Brain microvascular endothelial cell (primary cell): ENCODE results near the gene DDAH1.
"Not testable (repeated sequence)": the region's sequence is repeated elsewhere in the genome, so short reads cannot be mapped to it uniquely, and the experiment has no call there.

ENCODE experiments used
- DNase-seq: peaks from one replicate; pipeline ENCODE4 v3.0.0-alpha.2; 2020
- H3K27ac ChIP-seq: fragments of 250-450 bp; sonication (Bioruptor Pico); 2 replicates; pipeline ENCODE4 v1.5.1; 2020; ENCODE audit warnings: mild to moderate bottlenecking, moderate library complexity
- H3K27me3 ChIP-seq: fragments of 250-450 bp; sonication (Bioruptor Pico); replicated peaks from 2 replicates; pipeline ENCODE4 v1.5.1; 2020; ENCODE audit warnings: mild to moderate bottlenecking
- H3K36me3 ChIP-seq: fragments of 250-450 bp; sonication (Bioruptor Pico); replicated peaks from 2 replicates; pipeline ENCODE4 v1.5.1; 2020; ENCODE audit warnings: mild to moderate bottlenecking
- H3K4me3 ChIP-seq: 2 replicates; pipeline ENCODE4 v1.5.1; 2011; ENCODE audit warnings: low read depth, mild to moderate bottlenecking, control low read depth, low read length, moderate library complexity
- in situ Hi-C: cut with HindIII; loops from 2 replicates; pipeline ENCODE4 v1.10.0; 2017; ENCODE audit warnings: low sequenced_read_pairs, low pct_ligation_motif_present
- TF ChIP-seq, protein P1 (sequence below): IDR thresholded peaks from 2 replicates; pipeline ENCODE4 v1.5.1; 2011; ENCODE audit warnings: low read depth, mild to moderate bottlenecking, moderate library complexity, low read length, control low read depth, inconsistent platforms; ENCODE audit errors: missing control alignments

DDAH1 gene

DNA sequence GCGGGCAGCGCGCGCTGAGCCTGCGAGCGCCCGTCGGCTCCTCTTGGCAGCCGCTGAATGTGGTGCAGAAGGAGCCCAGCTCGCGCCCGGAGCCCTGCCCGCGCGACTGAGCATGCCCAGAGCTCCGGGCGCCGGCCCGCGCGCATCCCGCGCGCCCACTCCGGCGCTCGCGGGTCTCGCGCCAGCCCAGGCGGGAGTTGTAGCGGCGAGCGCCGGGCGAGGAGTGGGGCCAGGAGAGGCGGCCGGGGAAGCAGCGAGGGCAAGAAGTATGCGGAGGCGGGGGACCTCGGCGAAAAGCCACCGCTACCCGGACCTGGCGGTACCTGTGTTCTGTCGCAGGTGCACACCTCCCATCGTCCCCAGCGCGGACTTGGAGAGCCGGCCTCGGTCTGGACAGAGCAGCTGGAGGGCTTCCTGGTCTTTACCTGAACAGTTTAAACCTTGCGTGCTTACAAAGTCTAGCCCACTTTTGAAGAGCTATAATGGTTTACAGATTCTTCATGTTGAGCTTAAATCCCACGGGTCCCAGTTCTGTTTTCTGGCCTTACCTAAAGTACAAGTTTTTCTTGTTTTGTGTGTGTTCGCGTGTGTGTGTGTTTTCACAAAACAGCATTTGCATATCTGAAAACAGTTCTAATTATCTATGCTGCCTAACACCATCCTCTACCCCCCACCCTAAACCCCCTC is at the start of gene DDAH1:
Gene DDAH1, minus strand, starts transcription at position 61 of the 687 bp plus-strand sequence. CDS start 114 bp downstream, outside the sequence.
- Histone ChIP-seq H3K36me3 (no peaks in the 10 kb centered on the region), H3K27ac (peak within 1 kb of the TSS; percentile 71), H3K4me3 (peak within 1 kb of the TSS; percentile 75), H3K27me3 (no peaks in the 10 kb centered on the region)
- in situ Hi-C loops = no loop called here
- TF ChIP-seq, protein P1, sequence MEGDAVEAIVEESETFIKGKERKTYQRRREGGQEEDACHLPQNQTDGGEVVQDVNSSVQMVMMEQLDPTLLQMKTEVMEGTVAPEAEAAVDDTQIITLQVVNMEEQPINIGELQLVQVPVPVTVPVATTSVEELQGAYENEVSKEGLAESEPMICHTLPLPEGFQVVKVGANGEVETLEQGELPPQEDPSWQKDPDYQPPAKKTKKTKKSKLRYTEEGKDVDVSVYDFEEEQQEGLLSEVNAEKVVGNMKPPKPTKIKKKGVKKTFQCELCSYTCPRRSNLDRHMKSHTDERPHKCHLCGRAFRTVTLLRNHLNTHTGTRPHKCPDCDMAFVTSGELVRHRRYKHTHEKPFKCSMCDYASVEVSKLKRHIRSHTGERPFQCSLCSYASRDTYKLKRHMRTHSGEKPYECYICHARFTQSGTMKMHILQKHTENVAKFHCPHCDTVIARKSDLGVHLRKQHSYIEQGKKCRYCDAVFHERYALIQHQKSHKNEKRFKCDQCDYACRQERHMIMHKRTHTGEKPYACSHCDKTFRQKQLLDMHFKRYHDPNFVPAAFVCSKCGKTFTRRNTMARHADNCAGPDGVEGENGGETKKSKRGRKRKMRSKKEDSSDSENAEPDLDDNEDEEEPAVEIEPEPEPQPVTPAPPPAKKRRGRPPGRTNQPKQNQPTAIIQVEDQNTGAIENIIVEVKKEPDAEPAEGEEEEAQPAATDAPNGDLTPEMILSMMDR = no peak
- peak; percentile 35 for DNase-seq

DNA sequence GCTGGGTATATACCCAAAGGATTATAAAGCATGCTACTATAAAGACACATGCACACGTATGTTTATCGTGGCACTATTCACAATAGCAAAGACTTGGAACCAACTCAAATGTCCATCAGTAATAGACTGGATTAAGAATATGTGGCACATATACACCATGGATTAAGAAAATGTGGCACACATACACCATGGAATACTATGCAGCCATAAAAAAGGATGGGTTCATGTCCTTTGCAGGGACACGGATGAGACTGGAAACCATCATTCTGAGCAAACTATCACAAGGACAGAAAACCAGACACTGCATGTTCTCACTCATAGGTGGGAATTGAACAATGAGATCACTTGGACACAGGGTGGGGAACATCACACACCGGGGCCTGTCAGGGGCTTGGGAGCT is 49.0 kb upstream of the DDAH1 start:
- in situ Hi-C loops, H3K4me3 ChIP-seq, DNase-seq, H3K27ac ChIP-seq, H3K36me3 ChIP-seq, H3K27me3 ChIP-seq: not testable (repeated sequence)

DNA sequence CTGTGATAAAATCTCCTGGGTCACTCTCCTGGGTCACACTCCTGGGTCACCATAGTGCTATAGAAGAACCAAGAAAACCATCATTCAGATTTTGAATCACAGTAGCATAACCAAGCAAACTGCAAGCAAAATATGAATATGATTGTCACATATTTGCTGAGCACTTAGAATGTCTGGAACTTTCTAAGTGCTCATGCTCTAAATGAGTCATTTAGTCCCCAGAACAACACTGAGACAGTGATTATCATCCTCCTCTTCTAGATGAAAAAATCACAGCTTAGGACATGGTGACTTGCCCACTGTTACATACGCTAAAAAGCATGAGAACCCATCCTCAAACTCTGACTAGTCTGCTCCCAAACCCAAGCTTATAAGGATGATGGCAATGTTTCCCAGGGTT is 39.5 kb upstream of the DDAH1 start:
- Histone ChIP-seq H3K27ac (no peak overlapping the region), H3K4me3 (no peak overlapping the region), H3K27me3 (no peaks in the 10 kb centered on the region), H3K36me3 (peaks cover 2% of the 10 kb centered on the region)
- TF ChIP-seq, protein P1 = no peak
- in situ Hi-C loops = no loop called here
- DNase-seq = no peak

DNA sequence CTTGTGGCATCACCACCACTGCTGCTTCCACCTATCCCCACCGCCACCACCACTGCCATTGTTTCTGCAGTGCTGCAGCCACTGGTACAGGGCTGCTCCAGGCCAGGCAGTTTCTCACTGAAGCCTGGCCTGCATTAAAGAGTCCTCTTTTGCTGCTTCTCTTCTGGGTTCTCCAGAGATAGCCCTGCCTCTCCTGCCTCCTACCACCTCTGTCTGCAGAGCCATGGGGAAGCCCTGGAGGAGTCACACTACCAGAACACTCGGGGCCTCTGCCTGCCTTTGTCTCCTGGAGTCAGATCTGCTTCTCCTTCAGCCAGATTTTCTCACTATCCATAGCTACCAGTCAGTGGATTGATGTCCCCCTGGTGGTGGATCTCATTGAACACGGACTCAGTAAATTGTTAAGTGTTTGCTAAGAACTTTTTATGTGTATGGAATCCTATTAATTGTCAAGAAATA is 37.7 kb upstream of the DDAH1 start:
- TF ChIP-seq, protein P1 = peak; percentile 71
- H3K27me3 ChIP-seq = no peaks in the 10 kb centered on the region
- H3K4me3 ChIP-seq = no peak overlapping the region
- H3K27ac ChIP-seq = no peak overlapping the region
- H3K36me3 ChIP-seq = peaks cover 2% of the 10 kb centered on the region
- in situ Hi-C loops = no loop called here
- DNase-seq = peak; percentile 72

DNA sequence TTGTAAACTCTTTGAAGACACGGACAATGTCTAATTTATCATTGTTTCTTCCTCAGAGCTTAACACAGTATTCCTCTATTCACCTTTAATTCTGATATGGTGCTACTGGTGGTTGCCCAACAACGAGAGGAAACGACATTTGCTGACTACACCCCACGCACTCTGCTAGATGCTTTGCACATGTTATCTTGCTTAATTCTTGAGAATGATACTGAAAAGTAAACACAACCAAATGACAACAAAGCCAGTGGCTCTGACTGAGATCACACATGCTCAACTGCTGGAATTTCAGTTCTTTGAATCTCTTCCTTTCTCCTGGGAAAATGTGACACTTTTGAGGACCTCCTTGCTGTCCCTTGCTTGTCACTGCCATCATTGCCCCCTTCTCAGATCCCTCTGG is 37.2 kb upstream of the DDAH1 start:
- DNase-seq = peak; percentile 44
- TF ChIP-seq, protein P1 = no peak
- Histone ChIP-seq H3K27me3 (no peaks in the 10 kb centered on the region), H3K27ac (no peak overlapping the region), H3K36me3 (peaks cover 2% of the 10 kb centered on the region), H3K4me3 (no peak overlapping the region)
- in situ Hi-C loops = no loop called here

DNA sequence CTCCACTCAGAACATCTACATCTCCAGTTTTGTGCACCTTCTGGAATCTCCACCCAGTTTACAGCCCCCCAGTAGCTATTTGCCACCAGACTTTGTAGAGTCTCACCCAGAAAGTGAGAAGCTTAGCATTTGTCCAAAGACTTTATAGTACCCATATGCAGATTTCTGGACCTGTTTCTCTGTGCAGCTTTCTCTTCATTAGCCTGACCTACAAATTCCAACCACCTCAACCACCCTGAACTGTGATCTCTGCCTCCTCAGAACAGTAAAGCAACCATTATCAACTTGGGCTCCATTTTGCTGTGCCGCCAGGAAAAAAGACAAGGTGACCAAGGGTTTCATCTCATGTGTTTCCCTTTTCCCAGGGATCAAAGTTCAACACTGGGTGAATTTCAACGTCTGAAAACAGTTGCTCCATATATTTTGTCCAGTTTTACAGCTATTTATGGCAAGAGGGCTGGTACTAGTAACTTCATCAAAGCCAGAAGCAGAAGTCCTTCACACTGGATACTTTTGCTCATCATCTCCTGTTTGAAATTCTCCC is 36.5 kb upstream of the DDAH1 start:
- no peak overlapping the region for H3K27ac ChIP-seq
- TF ChIP-seq, protein P1 = no peak
- in situ Hi-C loops = no loop called here

More for the DNA sequence above, 36.5 kb upstream of the DDAH1 start:
- Histone ChIP-seq H3K27me3 (no peaks in the 10 kb centered on the region), H3K4me3 (no peak overlapping the region), H3K36me3 (peaks cover 2% of the 10 kb centered on the region)
- DNase-seq = no peak
